ENCODE results near the gene FYCO1. TPM values are rescaled to one million over a fixed set of nuclear protein-coding genes. Genes with fewer than 3 reads are reported as not detected.

The FYCO1 gene
- polyA plus RNA-seq, 1 donor (not counting 4 experiments of a cell fraction or from before 2014, with no cell fraction given): 6.1 TPM

DNA sequence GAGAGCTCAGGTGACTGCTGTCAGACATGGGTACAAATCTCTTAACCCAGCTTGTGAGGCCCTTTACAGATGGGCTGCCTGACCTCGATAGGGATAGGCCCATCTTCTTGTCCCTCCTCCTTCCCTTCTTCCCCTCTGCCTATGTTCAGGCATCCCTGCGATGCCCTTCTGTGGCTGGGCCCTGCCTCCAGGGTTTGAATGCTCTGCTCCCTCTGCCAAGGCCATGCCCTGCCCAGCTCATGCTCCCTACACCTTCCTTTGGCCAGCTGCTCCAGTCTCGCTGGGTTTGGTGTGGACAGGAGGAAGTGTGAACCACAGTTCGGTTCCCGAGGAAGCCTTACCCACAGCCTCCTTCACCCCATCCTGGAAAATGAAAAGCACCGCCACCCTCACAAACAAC is 4.3 kb downstream of the FYCO1 start:
- Histone ChIP-seq H3K4me1 (ENCODE audit: control insufficient read depth, extremely low read depth, insufficient read depth, low read length) (peaks cover 36% of the 10 kb centered on the region), H3K9ac (ENCODE audit: control insufficient read depth, extremely low read depth, insufficient read depth, low read length) (no peak overlapping the region), H4K20me1 (ENCODE audit: control insufficient read depth, extremely low read depth, insufficient read depth, low read length) (no peaks in the 10 kb centered on the region), H3K27ac (ENCODE audit: control insufficient read depth, insufficient read depth, low read length) (no peak overlapping the region), H3K4me2 (ENCODE audit: control insufficient read depth, extremely low read depth, insufficient read depth, low read depth, low read length) (no peak overlapping the region), H3K79me2 (ENCODE audit: control insufficient read depth, insufficient read depth, low read length) (peaks cover 2% of the 10 kb centered on the region), H3K27me3 (ENCODE audit: control insufficient read depth, extremely low read depth, insufficient read depth, low read length) (no peaks in the 10 kb centered on the region), H3K9me3 (ENCODE audit: control insufficient read depth, low read depth, low read length) (no peaks in the 10 kb centered on the region), H2AFZ (ENCODE audit: control insufficient read depth, low read length) (no peak overlapping the region), H3K36me3 (ENCODE audit: control insufficient read depth in 2 of 2, extremely low read depth in 1 of 2, insufficient read depth in 2 of 2, low read length in 2 of 2) (no peaks in the 10 kb centered on the region), H3K4me3 (ENCODE audit: control insufficient read depth in 2 of 3, extremely low read depth in 1 of 3, insufficient read depth in 2 of 3, low read depth in 1 of 3, low read length in 3 of 3) (no peak overlapping the region), H3K9me1 (ENCODE audit: control insufficient read depth, extremely low read depth, insufficient read depth, low read length) (no peaks in the 10 kb centered on the region)
- dilution Hi-C loops (cut with MboI; ENCODE audit: extremely low pct_ligation_motif_present, low sequenced_read_pairs): no loop called here
- DNase-seq (ENCODE audit: low read depth, low spot score) (no peak), FAIRE-seq (no peak)
- TF ChIP-seq, protein P1, sequence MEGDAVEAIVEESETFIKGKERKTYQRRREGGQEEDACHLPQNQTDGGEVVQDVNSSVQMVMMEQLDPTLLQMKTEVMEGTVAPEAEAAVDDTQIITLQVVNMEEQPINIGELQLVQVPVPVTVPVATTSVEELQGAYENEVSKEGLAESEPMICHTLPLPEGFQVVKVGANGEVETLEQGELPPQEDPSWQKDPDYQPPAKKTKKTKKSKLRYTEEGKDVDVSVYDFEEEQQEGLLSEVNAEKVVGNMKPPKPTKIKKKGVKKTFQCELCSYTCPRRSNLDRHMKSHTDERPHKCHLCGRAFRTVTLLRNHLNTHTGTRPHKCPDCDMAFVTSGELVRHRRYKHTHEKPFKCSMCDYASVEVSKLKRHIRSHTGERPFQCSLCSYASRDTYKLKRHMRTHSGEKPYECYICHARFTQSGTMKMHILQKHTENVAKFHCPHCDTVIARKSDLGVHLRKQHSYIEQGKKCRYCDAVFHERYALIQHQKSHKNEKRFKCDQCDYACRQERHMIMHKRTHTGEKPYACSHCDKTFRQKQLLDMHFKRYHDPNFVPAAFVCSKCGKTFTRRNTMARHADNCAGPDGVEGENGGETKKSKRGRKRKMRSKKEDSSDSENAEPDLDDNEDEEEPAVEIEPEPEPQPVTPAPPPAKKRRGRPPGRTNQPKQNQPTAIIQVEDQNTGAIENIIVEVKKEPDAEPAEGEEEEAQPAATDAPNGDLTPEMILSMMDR (optimal IDR thresholded peaks at IDR 0.05 in 1 of 3, IDR thresholded peaks at IDR 0.05 in 1 of 3, conservative IDR thresholded peaks at IDR 0.05 in 1 of 3; ENCODE audit: extremely low read depth in 1 of 3, insufficient read depth in 2 of 3, low read length in 3 of 3): no peak
- no peak for TF ChIP-seq EZH2 (IDR thresholded peaks at IDR 0.05; ENCODE audit: low read length)

DNA sequence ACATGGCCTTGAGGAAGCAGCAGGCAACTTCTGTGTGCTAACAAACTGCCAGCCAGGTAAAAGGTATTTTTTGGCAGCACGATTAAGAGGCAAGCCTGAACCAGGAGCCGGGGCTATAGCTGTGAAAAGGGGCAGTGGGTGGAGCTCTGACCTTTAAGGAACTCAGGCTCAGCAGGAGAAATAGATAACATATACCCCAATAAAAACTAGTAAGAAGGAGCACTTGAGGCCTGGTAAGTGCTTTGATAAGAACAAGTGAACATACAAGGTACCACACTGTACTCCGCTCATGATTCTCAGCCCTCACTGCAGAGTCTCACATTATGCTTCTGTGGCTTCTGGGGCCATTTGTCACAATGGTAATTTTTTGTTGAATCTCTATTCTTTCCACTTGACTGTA is 5.4 kb downstream of the FYCO1 start:
- H3K36me3 ChIP-seq (ENCODE audit: control insufficient read depth in 2 of 2, extremely low read depth in 1 of 2, insufficient read depth in 2 of 2, low read length in 2 of 2): no peaks in the 10 kb centered on the region
- H3K27ac ChIP-seq (ENCODE audit: control insufficient read depth, insufficient read depth, low read length): no peak overlapping the region
- no peak overlapping the region for H2AFZ ChIP-seq (ENCODE audit: control insufficient read depth, low read length)
- H3K4me2 ChIP-seq (ENCODE audit: control insufficient read depth, extremely low read depth, insufficient read depth, low read depth, low read length): no peak overlapping the region
- H3K9ac ChIP-seq (ENCODE audit: control insufficient read depth, extremely low read depth, insufficient read depth, low read length): no peak overlapping the region
- DNase-seq (ENCODE audit: low read depth, low spot score) (no peak), FAIRE-seq (no peak)
- TF ChIP-seq, protein P1 (optimal IDR thresholded peaks at IDR 0.05 in 1 of 3, IDR thresholded peaks at IDR 0.05 in 1 of 3, conservative IDR thresholded peaks at IDR 0.05 in 1 of 3; ENCODE audit: extremely low read depth in 1 of 3, insufficient read depth in 2 of 3, low read length in 3 of 3): no peak
- TF ChIP-seq EZH2 (IDR thresholded peaks at IDR 0.05; ENCODE audit: low read length): no peak
- peaks cover 2% of the 10 kb centered on the region for H3K9me1 ChIP-seq (ENCODE audit: control insufficient read depth, extremely low read depth, insufficient read depth, low read length)
- H3K79me2 ChIP-seq (ENCODE audit: control insufficient read depth, insufficient read depth, low read length): peaks cover 2% of the 10 kb centered on the region
- no peak overlapping the region for H3K4me3 ChIP-seq (ENCODE audit: control insufficient read depth in 2 of 3, extremely low read depth in 1 of 3, insufficient read depth in 2 of 3, low read depth in 1 of 3, low read length in 3 of 3)
- H4K20me1 ChIP-seq (ENCODE audit: control insufficient read depth, extremely low read depth, insufficient read depth, low read length): no peaks in the 10 kb centered on the region
- H3K4me1 ChIP-seq (ENCODE audit: control insufficient read depth, extremely low read depth, insufficient read depth, low read length): peaks cover 33% of the 10 kb centered on the region
- H3K9me3 ChIP-seq (ENCODE audit: control insufficient read depth, low read depth, low read length): no peaks in the 10 kb centered on the region
- H3K27me3 ChIP-seq (ENCODE audit: control insufficient read depth, extremely low read depth, insufficient read depth, low read length): no peaks in the 10 kb centered on the region
- dilution Hi-C loops (cut with MboI; ENCODE audit: extremely low pct_ligation_motif_present, low sequenced_read_pairs): no loop called here
